ENCODE results near the gene RGSL1.

The RGSL1 gene

DNA sequence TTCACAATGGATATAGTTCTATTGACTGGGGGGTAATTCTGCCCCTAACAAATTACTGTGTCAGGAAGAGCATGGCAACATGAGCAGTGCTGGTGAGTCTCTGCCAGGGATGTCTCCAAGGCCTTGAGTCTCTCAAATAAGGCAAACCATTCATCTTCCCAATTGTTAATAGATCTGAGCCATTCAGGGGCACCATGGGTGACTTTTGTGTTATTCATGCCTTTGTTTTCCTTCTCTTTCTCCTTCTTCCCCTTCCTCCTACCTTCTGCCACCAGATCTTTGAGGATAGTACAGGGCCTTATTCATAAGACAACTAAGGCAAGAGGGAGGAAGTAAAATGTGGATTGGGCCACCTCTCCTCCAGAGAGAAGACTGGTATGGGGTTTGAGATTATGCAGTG, at the start of gene RGSL1:
Gene RGSL1 (plus strand): TSS at position 60 of the 400 bp plus-strand sequence. CDS start 20 bp downstream, at position 80.
- DNase-seq (ENCODE audit: extremely low read depth in 1 of 2, low read depth in 1 of 2), result no peak

DNA sequence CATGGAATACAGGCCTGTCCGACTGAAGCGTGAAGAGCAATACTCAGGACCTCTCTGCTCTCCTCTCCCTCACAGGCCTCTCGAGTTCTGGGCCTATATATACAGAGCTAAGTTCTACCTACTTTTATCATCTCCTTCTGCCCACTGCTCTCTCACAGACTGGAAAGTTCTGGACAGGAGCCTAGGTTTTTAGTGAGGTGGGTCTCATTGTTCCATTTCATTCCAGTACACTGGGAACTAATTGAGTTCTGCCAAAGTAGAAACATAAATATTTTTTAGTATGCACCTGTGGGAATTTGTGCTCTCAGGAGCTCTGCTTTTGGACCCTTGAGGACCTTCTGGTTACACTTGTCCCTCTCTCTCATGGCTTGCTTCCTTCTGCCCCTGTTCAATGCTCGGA, 49.4 kb upstream of the RGSL1 start, which contains the start of gene TEDDM1:
Gene TEDDM1 (minus strand): TSS at position 101 of the 400 bp plus-strand sequence. CDS start 182 bp downstream, outside the sequence.
- no peak for DNase-seq (ENCODE audit: extremely low read depth in 1 of 2, low read depth in 1 of 2)

DNA sequence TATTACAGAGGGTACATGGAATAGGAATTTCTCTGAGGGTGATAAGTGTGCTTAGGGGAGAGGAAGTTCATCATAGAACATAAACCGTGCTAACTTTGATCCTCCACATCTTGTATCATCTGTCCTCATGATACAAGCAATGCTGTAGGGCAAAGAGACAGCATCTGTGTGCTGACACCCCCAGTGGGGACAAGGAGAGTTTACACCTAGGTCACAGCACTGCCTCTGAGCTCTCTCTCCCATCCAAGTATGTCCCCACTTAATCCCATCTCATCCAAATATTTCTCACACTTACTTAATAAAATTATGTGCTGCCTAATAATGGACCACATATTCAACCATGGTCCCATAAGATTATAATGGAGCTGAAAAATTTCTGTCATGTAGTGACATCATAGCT, 45.2 kb upstream of the RGSL1 start:
- DNase-seq (ENCODE audit: extremely low read depth in 1 of 2, low read depth in 1 of 2), result no peak

DNA sequence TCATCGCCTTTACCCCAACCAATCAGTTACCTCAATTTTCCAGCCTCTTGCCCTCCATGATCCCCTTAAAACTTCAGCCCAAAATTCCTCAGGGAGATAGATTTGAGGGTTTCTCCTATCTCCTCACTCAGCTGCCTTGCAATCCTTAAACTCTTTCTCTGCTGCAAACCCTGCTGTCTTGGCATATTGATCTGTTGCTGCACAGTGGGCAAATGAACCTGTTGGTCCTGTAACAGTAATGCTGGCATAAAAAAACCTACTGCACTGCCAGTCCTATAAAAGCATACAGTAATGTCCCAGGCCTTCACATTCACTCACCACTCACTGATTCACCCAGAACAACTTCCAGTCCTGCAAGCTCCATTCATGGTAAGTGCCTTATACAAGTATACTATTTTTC, 44.4 kb upstream of the RGSL1 start:
- no peak for DNase-seq (ENCODE audit: extremely low read depth in 1 of 2, low read depth in 1 of 2)

DNA sequence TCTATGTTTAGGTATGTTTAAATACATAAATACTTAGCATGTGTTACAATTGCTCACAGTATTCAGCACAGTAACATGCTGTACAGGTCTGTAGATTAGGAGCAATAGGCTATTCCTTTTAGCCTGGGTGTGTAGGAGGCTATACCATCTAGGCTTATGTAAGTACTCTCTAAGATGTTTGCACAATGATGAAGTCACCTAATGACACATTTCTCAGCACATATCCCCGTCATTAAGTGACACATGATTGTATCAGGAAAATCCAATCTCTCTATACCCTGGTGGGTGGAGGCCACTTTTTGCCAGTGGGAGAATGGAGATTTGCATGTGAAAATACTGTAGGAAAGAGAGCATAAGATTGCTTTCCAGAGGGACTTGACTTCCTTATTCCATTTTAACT, 43.9 kb upstream of the RGSL1 start:
- no peak for DNase-seq (ENCODE audit: extremely low read depth in 1 of 2, low read depth in 1 of 2)

DNA sequence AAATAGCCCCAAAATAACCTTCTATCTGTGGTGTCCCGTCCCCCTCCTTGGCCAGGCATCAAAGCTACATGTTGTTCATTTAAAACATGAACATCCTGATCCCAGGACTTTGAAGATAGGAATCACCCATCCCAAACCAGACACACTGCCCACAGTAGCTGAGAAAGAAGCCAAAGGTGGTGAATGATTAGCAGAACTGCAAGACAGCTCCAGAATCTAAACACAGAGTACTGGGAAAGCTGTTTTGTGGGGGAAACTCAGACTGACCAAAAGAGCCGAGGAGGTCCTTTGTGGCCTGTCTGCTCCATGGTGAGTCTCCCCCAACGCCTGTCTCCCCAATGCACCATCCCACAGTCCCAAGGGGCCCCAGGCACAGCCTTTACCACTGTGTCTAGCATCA, 42.2 kb upstream of the RGSL1 start:
- DNase-seq (ENCODE audit: extremely low read depth in 1 of 2, low read depth in 1 of 2), result no peak

DNA sequence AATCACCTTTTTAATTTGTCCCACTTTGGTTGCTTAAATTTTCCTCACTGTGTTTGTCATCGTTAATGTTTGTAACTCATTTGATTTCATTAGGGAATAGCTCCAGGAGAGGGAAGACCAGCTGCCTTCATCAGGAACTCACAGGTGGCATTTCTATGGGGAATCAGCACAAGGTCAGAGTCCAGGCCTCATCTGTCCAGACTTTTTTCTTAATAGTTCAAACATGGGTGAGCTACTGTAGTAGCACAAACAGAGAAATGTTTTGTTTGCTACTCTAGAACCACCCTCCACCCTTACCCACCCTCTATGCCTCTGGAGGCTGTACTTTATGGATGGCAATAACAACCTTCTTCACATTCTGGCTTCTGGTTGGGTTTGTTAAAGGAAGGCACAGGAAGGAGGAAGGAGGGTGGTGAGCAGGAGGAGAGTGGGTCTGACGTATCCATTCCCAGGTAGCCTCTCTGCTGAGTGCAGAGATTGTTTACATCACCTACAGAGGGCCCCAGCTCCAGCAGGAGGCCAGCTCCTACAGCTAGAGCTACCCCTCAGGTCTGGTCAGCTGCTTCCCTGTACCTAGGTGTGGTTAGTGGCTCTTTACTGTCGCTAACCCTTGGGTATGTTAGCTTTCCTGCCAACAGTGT, 41.4 kb upstream of the RGSL1 start:
- no peak for DNase-seq (ENCODE audit: extremely low read depth in 1 of 2, low read depth in 1 of 2)

DNA sequence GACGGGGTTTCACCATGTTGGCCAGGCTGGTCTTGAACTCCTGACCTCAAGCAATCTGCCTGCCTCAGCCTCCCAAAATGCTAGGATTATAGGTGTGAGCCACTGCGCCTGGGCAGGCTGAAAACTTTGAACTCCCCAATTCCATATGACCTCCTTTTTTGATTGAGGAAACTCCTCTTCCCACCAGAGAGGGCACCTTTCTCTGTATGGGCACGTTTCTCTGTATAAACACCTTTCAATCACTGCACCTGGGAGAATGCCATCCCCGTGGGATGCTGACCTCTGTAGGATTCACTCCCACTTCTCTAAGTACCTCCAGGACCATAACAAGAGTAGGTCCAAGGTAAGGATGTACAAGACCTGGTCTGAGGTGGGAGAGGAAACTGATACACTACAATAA, 39.8 kb upstream of the RGSL1 start:
- no peak for DNase-seq (ENCODE audit: extremely low read depth in 1 of 2, low read depth in 1 of 2)

DNA sequence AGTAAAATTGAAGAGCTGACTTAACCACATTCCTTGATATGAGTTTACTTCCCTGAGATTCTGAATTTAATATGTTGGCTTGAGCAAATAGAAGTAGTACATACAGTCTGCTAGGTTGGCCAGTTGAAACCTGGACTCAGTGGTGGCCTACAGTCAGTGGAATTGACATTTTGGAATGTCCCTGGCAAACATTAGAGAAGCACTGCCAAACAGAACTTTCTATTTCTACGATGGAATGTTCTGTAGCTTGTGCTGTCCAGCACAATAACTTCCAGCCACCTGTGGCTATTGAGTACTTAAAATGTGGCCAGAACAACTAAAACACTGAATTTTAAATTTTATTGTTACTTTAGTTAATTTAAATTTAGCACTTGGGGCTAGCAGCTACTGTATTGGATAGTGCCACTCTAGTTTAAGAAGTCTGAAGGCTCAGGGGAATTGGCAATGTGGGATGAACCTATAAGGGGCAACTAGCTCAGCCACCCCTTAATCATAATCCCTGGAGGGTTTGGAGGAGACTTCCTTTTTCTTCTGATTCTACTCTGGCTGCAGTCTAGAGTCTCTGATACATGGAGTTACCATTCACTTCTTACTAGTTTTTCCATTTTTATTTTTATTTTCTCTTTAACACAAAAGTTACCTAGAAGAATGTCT, 39.2 kb upstream of the RGSL1 start:
- DNase-seq (ENCODE audit: extremely low read depth in 1 of 2, low read depth in 1 of 2), result no peak

DNA sequence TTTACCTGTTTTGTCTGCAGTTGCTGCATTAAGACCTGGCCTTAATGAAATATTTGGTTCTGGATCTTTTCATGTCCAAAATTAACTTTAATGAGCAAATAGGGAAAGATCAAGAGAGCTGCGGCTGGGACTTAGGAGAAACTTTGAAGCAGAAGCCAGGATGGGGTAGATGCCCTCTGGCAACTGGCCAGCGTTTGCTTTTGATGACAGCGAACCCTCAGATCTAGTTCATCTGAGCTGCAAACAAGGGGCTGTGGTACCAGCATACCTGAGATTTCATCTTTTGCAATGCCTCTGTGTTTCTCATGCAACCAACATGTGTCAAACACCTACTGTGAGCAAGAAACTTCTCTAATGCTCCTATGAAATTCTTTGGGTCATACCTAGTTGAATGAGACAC, 36.5 kb upstream of the RGSL1 start:
- DNase-seq (ENCODE audit: extremely low read depth in 1 of 2, low read depth in 1 of 2), result no peak

DNA sequence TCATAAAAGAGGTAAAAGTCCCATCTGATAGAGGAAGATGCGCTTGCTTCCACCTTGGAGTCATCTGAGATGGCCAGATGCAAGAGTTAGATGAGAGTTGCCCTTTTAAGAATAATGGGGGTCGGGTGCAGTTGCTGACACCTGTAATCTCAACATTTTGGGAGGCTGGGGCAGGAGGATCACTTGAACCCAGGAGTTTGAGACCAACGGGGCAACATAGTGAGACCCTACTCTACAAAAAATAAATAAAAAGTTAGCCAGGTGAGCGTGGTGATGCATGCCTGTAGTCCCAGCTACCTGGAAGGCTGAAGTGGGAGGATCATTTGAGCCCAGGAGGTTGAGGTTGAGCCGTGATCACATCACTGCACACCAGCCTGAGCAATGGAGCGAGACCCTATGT, 36.0 kb upstream of the RGSL1 start:
- DNase-seq (ENCODE audit: extremely low read depth in 1 of 2, low read depth in 1 of 2), result no peak

DNA sequence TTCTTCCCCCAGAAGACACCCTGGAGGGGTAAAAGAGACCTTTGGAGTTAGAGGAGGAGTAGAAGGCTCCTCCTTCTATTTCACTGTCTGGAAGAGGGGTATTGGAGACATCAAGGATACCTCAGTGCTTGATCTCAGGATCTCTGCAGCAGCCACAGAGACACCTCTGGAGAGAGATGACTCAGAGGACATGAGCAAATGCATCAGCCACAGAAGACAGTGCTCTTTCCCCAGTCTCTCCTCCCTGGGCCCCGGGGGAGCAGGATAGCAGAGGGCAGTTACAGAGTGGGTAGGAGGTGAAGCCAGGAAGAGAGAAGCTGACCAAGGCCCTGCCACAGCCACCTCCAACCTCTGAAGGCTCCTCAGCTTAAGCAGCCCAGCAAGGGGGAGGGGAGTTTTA, 34.2 kb upstream of the RGSL1 start:
- no peak for DNase-seq (ENCODE audit: extremely low read depth in 1 of 2, low read depth in 1 of 2)

DNA sequence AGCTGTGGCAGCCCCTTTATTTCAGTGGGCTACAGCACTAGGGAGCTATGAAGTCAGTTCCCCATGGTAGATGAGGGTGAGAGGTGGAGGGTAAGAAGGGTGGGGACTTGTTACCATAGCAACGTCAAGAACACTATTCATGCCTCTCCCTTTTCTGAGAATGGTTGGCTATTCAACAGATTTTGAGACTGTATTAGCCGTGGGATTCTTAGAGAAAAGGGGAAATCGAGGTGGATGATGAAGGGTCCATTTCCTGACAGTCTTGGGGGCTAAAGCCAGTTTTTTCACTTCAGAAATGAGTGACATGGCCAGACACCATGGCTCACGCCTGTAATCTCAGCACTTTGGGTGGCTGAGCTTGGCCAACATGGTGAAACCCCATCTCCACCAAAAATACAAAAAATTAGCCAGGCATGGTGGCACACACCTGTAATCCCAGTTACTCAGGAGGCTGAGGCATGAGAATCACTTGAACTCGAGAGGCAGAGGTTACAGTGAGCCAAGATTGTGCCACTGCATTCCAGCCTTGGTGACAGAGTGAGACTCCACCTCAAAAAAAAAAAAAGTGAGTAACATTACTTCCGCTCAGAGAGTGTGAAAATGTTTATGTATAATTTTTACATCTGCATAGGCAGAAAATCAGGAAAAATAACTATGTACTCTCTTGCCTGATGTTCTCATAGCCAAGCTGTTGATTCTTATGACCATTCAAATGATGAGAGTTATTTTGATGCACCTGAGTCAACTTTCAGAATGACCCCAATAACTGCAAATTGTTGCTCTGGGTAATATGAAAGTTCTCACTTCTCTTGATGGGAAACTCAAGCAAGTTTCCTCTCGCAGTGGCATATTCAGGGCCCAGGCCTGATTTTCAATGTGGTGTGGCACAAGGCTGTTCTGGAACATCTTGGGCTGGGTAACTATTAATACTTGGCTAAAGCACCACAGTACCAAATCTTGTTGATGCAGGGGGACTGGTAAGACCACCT, 23.2 kb upstream of the RGSL1 start:
- DNase-seq (ENCODE audit: extremely low read depth in 1 of 2, low read depth in 1 of 2), result no peak

DNA sequence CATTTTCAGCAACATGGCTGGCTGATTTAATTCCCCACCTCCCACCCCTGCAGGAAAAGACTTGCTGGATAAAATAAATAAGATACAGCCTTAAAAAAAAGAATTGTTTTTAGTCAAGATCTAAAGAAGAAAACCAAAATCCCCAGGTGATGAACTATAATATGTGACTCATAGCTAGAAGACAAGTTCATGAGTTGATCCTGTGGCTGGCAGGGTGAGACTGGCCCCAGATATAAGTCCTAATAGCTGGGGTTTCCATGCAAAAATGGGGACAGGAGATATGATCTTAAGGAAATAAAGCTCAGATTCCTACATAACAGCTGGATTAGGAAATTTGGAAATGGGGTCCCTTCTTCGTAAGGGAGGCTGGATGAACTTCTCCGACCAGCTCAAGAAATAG, 21.9 kb upstream of the RGSL1 start:
- no peak for DNase-seq (ENCODE audit: extremely low read depth in 1 of 2, low read depth in 1 of 2)

DNA sequence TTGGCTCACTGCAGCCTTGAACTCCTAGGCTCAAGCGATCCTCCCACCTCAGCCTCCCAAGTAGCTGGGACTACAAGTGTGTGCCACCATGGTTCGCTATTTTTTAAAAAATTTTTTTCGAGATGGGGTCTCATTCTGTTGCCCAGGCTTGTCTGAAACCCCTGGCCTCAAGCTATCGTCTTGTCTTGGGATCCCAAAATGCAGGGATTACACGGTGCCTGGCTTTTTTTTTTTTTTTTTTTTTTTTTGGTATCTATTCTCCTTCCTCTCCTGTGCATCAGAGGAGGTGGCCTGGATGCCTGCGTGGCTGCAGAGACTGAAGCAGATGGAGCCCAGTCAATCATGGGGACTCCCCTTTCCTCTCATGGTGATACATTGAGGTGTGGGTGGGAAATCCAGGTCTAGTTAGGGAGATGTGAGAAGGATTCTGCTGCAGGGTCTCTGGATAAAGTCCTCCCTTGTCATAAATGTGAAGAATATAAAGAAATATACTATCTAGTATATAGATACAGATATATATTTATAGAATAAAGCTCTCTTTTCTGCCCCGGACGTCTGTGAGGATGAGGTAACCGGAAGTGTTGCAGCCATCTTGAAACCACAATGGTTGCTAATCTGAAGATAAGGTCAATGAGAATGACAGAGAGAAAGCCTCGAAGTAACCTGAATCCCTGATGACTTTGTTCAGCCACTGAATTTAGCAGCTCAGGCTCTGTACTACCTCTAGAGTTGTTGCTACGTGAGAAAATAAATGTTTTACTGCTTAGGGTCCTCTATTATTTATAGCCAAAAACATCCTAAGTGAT, 19.5 kb upstream of the RGSL1 start:
- peak in 1 of 2 donors; percentile 25 for DNase-seq (ENCODE audit: extremely low read depth in 1 of 2, low read depth in 1 of 2)

DNA sequence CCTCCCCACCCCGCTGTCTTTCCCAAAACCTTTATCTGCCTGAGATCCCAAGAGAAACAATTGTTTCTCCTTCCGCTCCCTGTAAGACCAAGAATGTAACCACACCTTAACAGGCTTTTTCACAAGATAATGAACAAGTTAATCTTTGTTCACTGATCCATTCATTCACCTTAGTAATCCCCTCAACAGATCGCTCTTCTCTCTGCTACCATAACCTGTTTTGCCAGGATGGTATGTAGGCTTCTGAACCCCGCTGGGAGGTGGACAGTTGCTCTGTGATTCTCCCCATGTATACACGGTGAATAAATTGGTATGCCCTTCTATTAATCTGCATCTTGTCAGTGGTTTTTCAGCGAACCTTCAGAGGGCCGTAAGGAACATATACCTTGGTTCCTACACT, 18.7 kb upstream of the RGSL1 start:
- DNase-seq (ENCODE audit: extremely low read depth in 1 of 2, low read depth in 1 of 2), result no peak

DNA sequence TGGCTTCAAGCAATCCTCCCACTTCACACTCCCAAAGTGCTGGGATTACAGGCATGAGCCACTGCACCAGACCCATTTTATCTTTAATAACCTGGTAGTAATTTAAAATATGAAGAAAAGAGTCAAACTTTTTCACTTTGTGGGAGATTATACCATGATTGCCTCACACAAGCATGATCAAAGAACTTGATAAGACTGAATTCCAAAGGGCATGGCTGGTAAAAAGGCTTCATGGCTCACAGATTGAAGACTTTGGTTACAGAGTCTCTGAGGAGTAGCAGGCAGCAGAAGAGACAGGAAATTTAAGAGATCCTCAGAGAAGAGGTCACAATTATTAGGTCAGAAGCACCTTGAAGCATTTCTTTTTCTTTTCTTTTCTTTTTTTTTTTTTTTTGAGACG, 16.4 kb upstream of the RGSL1 start:
- no peak for DNase-seq (ENCODE audit: extremely low read depth in 1 of 2, low read depth in 1 of 2)

DNA sequence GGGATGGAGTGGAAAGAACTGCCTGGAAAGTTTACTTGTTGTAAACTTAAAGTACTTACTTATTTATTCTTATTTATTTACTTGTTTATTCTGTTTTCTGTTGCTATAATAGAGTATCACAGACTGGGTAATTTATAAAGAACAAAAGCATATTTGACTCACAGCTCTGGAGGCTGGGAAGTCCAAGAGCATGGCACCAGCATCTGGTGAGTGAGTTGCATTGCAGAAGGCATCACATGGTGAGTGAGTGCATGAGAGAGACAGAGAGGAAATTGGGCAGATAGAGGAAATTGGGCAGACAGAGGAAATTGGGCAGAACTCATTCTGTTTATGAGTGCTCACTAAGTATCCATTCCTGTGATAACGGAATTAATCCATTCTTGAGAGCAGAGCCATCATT, 11.6 kb upstream of the RGSL1 start:
- DNase-seq (ENCODE audit: extremely low read depth in 1 of 2, low read depth in 1 of 2), result no peak

DNA sequence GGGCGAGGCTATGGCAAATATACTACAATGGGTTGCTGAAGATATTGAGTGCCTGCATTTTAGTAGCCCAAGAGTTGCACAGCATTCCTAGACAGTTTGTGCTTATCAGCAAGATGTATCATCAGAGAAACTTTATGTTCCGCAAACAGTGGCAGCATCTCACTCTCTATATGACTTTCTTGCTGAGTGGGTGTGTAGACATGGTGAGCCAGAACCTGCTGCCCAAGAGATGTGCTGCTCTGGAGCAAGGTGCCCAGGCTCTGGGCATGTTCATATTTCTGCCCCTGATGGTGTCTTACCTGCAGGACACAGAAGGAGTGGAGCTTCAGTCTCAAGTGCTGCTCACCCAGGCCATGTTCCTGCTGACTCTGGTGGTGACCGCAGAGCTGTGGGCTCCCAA, 8.2 kb upstream of the RGSL1 start:
- no peak for DNase-seq (ENCODE audit: extremely low read depth in 1 of 2, low read depth in 1 of 2)

DNA sequence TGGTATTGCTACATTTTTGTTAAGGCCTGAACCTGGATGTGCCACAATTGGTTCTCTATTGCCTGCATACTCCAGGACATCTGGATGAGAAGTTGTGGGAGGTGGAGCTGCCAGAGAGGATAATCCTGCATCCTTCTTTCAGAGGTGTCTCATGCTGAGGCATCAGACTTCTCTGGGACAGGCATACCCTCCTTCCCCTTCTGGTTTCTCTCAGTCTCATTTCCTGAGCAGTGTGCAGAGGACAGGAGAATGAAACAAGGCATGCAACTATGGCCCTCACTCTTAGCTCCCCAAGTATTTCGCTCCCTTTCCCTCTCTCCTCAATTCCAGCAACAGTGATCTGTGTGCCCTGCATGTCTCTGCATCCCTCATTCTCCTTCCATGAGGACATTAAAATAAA, 7.6 kb upstream of the RGSL1 start:
- DNase-seq (ENCODE audit: extremely low read depth in 1 of 2, low read depth in 1 of 2), result no peak

DNA sequence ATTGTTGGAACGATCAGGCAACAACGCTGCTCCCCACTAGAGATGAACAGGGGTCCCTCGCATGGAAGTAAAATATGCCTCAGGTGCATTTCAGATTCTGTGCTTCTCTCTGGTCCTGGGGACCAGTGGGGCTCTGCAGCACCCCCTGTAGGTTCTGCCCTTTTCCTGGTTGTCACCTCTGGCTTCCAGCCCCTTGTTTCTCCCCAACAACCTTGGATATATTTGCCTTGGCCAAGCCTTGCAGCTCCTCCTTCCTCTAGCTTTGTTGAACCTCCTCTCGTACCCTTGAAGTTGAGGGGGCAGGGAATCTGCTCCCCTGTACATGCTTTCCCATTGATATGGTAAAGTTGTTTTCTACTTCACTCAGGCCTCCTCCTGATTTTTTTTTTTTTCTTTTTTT, 5.4 kb upstream of the RGSL1 start:
- no peak for DNase-seq (ENCODE audit: extremely low read depth in 1 of 2, low read depth in 1 of 2)
